Panc1 (cell line): Measurements from ENCODE around the gene HCST. TPM values are rescaled to one million over a fixed set of nuclear protein-coding genes. Genes with fewer than 3 reads are reported as not detected.

Source experiments
- ATAC-seq: fragments of 200-7000 bp; cut with Tn5 transposase; 2 replicates; pipeline ENCODE4 v1.9.1; 2020; ENCODE audit warnings: mild to moderate bottlenecking, moderate library complexity
- BruUV-seq: library from RNA; stranded (reverse); fragments of 400-500 nt; replicated peaks from 2 replicates; lab custom pipeline; 2021; lab: Mats Ljungman, UMichigan
- CTCF ChIA-PET: fragments of 300-600 bp; sonication (Branson Sonifier 250); formaldehyde crosslinking; loops from one replicate; lab custom pipeline; 2022; ENCODE audit warnings: antibody characterized with exemption; lab: Charles Lee
- POLR2A ChIA-PET: fragments of 300-600 bp; sonication (Branson Sonifier 250); formaldehyde crosslinking; loops from one replicate; lab custom pipeline; 2022; ENCODE audit warnings: antibody characterized with exemption; lab: Charles Lee
- DNase-seq: peaks from one replicate; pipeline ENCODE4 v3.0.0-alpha.2; 2010; ENCODE audit warnings: low read depth, low spot score
- H3K27ac ChIP-seq: 2 replicates; pipeline ENCODE4 v1.5.1; 2011; ENCODE audit warnings: mild to moderate bottlenecking, low read length, inconsistent platforms
- H3K27me3 ChIP-seq: fragments of 200-500 bp; sonication (Bioruptor generic); 2 replicates; pipeline ENCODE4 v1.6.0; 2014; ENCODE audit warnings: low read length, inconsistent platforms; ENCODE audit not compliant: control insufficient read depth, insufficient read depth
- H3K36me3 ChIP-seq: fragments of 200-500 bp; sonication (Bioruptor generic); 2 replicates; pipeline ENCODE4 v1.5.1; 2014; ENCODE audit warnings: inconsistent platforms, mild to moderate bottlenecking, low read length, moderate library complexity; ENCODE audit not compliant: control insufficient read depth, insufficient read depth
- H3K4me1 ChIP-seq: 2 replicates; pipeline ENCODE4 v1.5.1; 2011; ENCODE audit warnings: inconsistent platforms, mild to moderate bottlenecking, low read length, moderate library complexity; ENCODE audit not compliant: control insufficient read depth, insufficient read depth
- H3K4me3 ChIP-seq, 2 experiments: 2 replicates each; pipeline ENCODE4 v1.5.1; 2011 to 2012; ENCODE audit warnings: low read depth in 2 of 2, low read length in 2 of 2, mild to moderate bottlenecking in 2 of 2, inconsistent platforms in 1 of 2, moderate library complexity in 1 of 2
- H3K9me3 ChIP-seq: fragments of 200-500 bp; sonication (Bioruptor generic); 2 replicates; pipeline ENCODE4 v1.5.1; 2014; ENCODE audit warnings: low read depth, mild to moderate bottlenecking, inconsistent platforms, low read length, moderate library complexity; ENCODE audit not compliant: control insufficient read depth, insufficient read depth
- CTCF ChIP-seq: fragments of 450-650 bp; IDR thresholded peaks from 2 replicates; pipeline ENCODE4 v1.5.1; 2017; ENCODE audit warnings: mild to moderate bottlenecking
- POLR2AphosphoS5 ChIP-seq: IDR thresholded peaks from 2 replicates; pipeline ENCODE4 v1.6.1; 2012; ENCODE audit warnings: mild to moderate bottlenecking, low read depth, low read length, moderate library complexity
- SIN3A ChIP-seq: IDR thresholded peaks from 2 replicates; pipeline ENCODE4 v1.6.1; 2012; ENCODE audit warnings: low read depth, mild to moderate bottlenecking, low read length, moderate library complexity, borderline replicate concordance; ENCODE audit not compliant: insufficient read depth
- TCF7L2 ChIP-seq: IDR thresholded peaks from 2 replicates; pipeline ENCODE4 v1.6.1; 2011; ENCODE audit warnings: mild to moderate bottlenecking, low read depth, low read length, inconsistent platforms
- in situ Hi-C: cut with HindIII; loops from 2 replicates; pipeline ENCODE4 v1.10.0; 2016; ENCODE audit warnings: low sequenced_read_pairs, low pct_unique_long_range_greater_than_20kb
- intact Hi-C: fragments of 100-400 bp; cut with micrococcal nuclease; formaldehyde crosslinking; loops from one replicate; pipeline ENCODE4 v1.10.0; 2022; ENCODE audit not compliant: unreplicated experiment
- total RNA-seq: library from RNA; stranded (reverse); gene quantifications from one replicate; pipeline ENCODE4 v1.2.1, GENCODE V29; 2021; ENCODE audit not compliant: unreplicated experiment
- TF ChIP-seq, protein P1 (sequence below), 2 experiments: IDR thresholded peaks; 2 replicates each; pipeline ENCODE4 v1.6.1; 2011 to 2012; ENCODE audit warnings: low read depth in 2 of 2, control low read depth in 1 of 2, low read length in 1 of 2, mild to moderate bottlenecking in 1 of 2, moderate library complexity in 1 of 2; ENCODE audit not compliant: insufficient read depth in 1 of 2

The HCST gene
- total RNA-seq, 1 experiment from 2014 or later: 2.9 TPM

- TF ChIP-seq, protein P1, sequence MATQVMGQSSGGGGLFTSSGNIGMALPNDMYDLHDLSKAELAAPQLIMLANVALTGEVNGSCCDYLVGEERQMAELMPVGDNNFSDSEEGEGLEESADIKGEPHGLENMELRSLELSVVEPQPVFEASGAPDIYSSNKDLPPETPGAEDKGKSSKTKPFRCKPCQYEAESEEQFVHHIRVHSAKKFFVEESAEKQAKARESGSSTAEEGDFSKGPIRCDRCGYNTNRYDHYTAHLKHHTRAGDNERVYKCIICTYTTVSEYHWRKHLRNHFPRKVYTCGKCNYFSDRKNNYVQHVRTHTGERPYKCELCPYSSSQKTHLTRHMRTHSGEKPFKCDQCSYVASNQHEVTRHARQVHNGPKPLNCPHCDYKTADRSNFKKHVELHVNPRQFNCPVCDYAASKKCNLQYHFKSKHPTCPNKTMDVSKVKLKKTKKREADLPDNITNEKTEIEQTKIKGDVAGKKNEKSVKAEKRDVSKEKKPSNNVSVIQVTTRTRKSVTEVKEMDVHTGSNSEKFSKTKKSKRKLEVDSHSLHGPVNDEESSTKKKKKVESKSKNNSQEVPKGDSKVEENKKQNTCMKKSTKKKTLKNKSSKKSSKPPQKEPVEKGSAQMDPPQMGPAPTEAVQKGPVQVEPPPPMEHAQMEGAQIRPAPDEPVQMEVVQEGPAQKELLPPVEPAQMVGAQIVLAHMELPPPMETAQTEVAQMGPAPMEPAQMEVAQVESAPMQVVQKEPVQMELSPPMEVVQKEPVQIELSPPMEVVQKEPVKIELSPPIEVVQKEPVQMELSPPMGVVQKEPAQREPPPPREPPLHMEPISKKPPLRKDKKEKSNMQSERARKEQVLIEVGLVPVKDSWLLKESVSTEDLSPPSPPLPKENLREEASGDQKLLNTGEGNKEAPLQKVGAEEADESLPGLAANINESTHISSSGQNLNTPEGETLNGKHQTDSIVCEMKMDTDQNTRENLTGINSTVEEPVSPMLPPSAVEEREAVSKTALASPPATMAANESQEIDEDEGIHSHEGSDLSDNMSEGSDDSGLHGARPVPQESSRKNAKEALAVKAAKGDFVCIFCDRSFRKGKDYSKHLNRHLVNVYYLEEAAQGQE (IDR thresholded peaks at IDR 0.05; ENCODE audit: insufficient read depth in 1 of 2, low read depth in 2 of 2, low read length in 1 of 2): no peak
- TF ChIP-seq SIN3A (0 out of 2 replicates have a peak, but pooled peaks have one; percentile 7), POLR2AphosphoS5 (no peak)
- ATAC-seq (peak; percentile 82), DNase-seq (no peak)
- in situ Hi-C loops (loop anchor here (10.0 kb wide), 1 partner anchor 58 kb away; no protein-coding TSS in a partner anchor), intact Hi-C loops (no loop called here)
- Histone ChIP-seq H3K27ac (peak within 1 kb of the TSS; percentile 62), H3K9me3 (no peaks in the 10 kb centered on the region), H3K4me3 (peak within 1 kb of the TSS; percentile 66 to 72), H3K27me3 (no peaks in the 10 kb centered on the region), H3K36me3 (no peaks in the 10 kb centered on the region), H3K4me1 (peaks cover 6% of the 10 kb centered on the region; the same call in 1 of the 2 replicates)
- ChIA-PET CTCF (interaction anchor here (0.5 to 1.2 kb wide), 2 partner anchors 74 to 164 kb away, joined by 4 read pairs; no protein-coding TSS in a partner anchor), POLR2A (interaction anchor here (0.5 to 0.7 kb wide), 2 partner anchors 11 to 72 kb away, joined by 3 to 15 read pairs; no protein-coding TSS in a partner anchor)
- no TSS peak for BruUV-seq
Observed at GRCh38 chr19:35856546-35857149, 45.7 kb upstream of the HCST start, which contains the start of gene KIRREL2. Gene KIRREL2, plus strand, starts transcription at chr19:35856911. Its CDS starts 209 bp downstream, at chr19:35857120.

GRCh38 chr19:35858311-35858710, 44.0 kb upstream of the HCST start:
- Histone ChIP-seq H3K27me3 (no peaks in the 10 kb centered on the region), H3K27ac (no peak overlapping the region), H3K9me3 (no peaks in the 10 kb centered on the region), H3K36me3 (no peaks in the 10 kb centered on the region), H3K4me1 (peaks cover 6% of the 10 kb centered on the region; the same call in 1 of the 2 replicates), H3K4me3 (no peak overlapping the region)
- DNase-seq (no peak), ATAC-seq (no peak)
- BruUV-seq: no TSS peak
- no peak for TF ChIP-seq CTCF
- CTCF ChIA-PET: no interaction called here
- in situ Hi-C loops (loop anchor here (10.0 kb wide), 1 partner anchor 56 kb away; no protein-coding TSS in a partner anchor), intact Hi-C loops (no loop called here)
- POLR2A ChIA-PET: interaction anchor here (0.6 kb wide), 1 partner anchor 96 kb away, joined by 18 read pairs; no protein-coding TSS in a partner anchor

DNA sequence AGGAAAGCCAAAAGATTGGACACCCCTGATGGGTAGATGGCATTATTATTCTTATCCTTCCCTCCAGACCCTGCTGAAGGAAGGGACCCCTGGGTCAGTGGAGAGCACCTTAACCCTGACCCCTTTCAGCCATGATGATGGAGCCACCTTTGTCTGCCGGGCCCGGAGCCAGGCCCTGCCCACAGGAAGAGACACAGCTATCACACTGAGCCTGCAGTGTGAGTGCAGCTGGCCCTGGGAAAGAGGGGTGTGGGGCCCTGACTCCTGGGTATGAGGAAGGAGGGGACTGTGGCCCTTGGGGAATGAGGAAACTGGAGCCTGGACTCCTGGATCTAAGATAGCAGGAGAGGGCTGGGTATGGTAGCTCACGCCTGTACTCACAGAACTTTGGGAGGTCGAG, 42.9 kb upstream of the HCST start:
- in situ Hi-C loops: loop anchor here (10.0 kb wide), 1 partner anchor 55 kb away; no protein-coding TSS in a partner anchor
- ChIA-PET CTCF (interaction anchor here (0.7 kb wide), 1 partner anchor 247 kb away, joined by 3 read pairs; no protein-coding TSS in a partner anchor), POLR2A (no interaction called here)
- H3K36me3 ChIP-seq: no peaks in the 10 kb centered on the region
- H3K9me3 ChIP-seq: no peaks in the 10 kb centered on the region
- TF ChIP-seq SIN3A (no peak), CTCF (no peak), POLR2AphosphoS5 (no peak), TCF7L2 (no peak)
- TF ChIP-seq, protein P1 (IDR thresholded peaks at IDR 0.05; ENCODE audit: insufficient read depth in 1 of 2, low read depth in 2 of 2, low read length in 1 of 2): no peak
- H3K4me1 ChIP-seq: peaks cover 6% of the 10 kb centered on the region; the same call in 1 of the 2 replicates
- no peak for DNase-seq
- no peak for ATAC-seq
- H3K4me3 ChIP-seq: no peak overlapping the region
- no peaks in the 10 kb centered on the region for H3K27me3 ChIP-seq
- intact Hi-C loops: no loop called here
- no TSS peak for BruUV-seq
- H3K27ac ChIP-seq: no peak overlapping the region
